Measurements from ENCODE around the gene PPP2R5A. TPM values are rescaled to one million over a fixed set of nuclear protein-coding genes. Genes with fewer than 3 reads are reported as not detected.

PPP2R5A gene
- total RNA-seq, 1 donor from 2014 or later, result 88.4 TPM

DNA sequence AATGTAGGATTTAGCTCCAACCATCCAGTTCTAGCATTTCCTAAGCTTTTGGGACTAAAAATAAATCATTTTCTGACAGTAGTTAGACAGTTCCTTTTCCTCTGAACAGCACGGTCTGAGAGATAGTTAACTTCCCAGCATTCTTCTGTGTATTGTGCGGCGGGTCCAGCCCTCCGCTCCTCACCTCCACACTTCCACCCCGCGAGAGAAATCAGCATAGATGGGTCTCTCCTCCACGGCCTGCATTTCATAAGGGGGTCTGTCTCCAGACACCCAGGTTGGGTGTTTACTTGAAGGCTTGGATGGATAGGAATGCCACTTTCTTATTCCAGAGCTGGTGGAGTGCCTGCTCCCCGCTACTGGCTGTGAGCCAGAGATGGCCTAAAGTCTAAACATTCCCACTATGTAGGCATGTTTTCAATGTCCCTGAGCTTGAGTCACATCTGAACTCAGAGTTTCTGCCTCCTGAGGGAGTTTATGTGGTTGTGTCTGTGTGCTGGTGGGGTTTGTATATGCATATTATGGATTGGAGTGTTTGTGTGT lies 38.0 kb upstream of the PPP2R5A start:
- H3K4me1 ChIP-seq, result no peaks in the 10 kb centered on the region
- ATAC-seq, result peak; percentile 13
- no peaks in the 10 kb centered on the region for H3K36me3 ChIP-seq
- H3K4me3 ChIP-seq, result no peak overlapping the region
- H3K27me3 ChIP-seq, result no peaks in the 10 kb centered on the region
- DNase-seq, result no peak
- intact Hi-C loops (cut with DNase I), result no loop called here
- no peak overlapping the region for H3K27ac ChIP-seq
- no peaks in the 10 kb centered on the region for H3K9me3 ChIP-seq
- TF ChIP-seq, protein P1, sequence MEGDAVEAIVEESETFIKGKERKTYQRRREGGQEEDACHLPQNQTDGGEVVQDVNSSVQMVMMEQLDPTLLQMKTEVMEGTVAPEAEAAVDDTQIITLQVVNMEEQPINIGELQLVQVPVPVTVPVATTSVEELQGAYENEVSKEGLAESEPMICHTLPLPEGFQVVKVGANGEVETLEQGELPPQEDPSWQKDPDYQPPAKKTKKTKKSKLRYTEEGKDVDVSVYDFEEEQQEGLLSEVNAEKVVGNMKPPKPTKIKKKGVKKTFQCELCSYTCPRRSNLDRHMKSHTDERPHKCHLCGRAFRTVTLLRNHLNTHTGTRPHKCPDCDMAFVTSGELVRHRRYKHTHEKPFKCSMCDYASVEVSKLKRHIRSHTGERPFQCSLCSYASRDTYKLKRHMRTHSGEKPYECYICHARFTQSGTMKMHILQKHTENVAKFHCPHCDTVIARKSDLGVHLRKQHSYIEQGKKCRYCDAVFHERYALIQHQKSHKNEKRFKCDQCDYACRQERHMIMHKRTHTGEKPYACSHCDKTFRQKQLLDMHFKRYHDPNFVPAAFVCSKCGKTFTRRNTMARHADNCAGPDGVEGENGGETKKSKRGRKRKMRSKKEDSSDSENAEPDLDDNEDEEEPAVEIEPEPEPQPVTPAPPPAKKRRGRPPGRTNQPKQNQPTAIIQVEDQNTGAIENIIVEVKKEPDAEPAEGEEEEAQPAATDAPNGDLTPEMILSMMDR (IDR thresholded peaks at IDR 0.05), result no peak

DNA sequence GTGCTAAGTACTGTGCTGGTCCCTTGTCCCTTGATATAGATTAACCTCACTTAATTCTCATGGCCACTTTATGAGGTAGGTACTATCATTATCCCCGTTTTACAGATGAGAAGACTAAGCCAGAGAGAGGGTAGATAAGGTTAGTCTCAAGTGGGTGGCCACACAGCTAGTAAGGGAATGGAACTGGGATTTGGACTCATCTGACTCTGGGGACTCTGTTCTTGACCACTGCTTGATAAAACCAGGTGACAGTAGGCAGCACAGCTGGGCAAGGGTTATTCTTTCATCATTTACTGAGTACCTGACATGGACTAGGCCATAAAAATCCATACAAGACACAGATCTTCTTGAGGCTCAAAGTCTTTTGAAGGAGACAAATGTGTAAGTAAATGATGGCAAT lies 37.2 kb upstream of the PPP2R5A start:
- intact Hi-C loops (cut with DNase I), result no loop called here
- H3K9me3 ChIP-seq, result no peaks in the 10 kb centered on the region
- DNase-seq, result no peak
- TF ChIP-seq, protein P1 (IDR thresholded peaks at IDR 0.05), result no peak
- H3K27me3 ChIP-seq, result no peaks in the 10 kb centered on the region
- no peak overlapping the region for H3K27ac ChIP-seq
- H3K4me1 ChIP-seq, result no peaks in the 10 kb centered on the region
- no peak for ATAC-seq
- no peak overlapping the region for H3K4me3 ChIP-seq
- no peaks in the 10 kb centered on the region for H3K36me3 ChIP-seq

DNA sequence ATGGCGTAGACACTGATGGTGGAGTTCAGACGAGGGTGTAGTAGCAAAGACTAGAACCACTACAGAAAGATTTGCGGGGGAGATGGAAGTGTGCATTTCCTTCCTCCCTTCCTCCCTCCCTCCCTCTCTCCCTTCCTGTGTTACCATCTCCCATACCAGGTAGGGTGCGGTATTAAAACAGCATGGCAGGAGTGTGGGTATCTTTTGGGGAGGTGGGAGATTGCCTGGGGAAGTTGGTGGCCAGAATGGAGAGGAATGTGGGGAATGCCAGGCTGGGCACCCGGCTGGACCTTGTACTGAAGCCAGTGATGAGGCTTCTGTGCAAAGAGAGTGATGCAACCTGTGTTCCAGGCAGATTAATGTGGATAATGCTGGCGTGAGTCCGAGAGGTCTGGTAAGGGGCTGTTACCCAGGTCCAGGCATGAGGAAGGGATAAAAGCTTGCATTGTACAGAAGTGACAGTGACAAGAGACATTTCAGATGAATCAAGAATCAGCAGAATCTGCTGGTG lies 30.3 kb upstream of the PPP2R5A start:
- Histone ChIP-seq H3K27ac (no peak overlapping the region), H3K4me3 (no peak overlapping the region), H3K9me3 (no peaks in the 10 kb centered on the region), H3K27me3 (no peaks in the 10 kb centered on the region), H3K36me3 (no peaks in the 10 kb centered on the region), H3K4me1 (peaks cover 17% of the 10 kb centered on the region)
- TF ChIP-seq, protein P1 (IDR thresholded peaks at IDR 0.05), result no peak
- intact Hi-C loops (cut with DNase I), result no loop called here
- ATAC-seq (no peak), DNase-seq (no peak)

DNA sequence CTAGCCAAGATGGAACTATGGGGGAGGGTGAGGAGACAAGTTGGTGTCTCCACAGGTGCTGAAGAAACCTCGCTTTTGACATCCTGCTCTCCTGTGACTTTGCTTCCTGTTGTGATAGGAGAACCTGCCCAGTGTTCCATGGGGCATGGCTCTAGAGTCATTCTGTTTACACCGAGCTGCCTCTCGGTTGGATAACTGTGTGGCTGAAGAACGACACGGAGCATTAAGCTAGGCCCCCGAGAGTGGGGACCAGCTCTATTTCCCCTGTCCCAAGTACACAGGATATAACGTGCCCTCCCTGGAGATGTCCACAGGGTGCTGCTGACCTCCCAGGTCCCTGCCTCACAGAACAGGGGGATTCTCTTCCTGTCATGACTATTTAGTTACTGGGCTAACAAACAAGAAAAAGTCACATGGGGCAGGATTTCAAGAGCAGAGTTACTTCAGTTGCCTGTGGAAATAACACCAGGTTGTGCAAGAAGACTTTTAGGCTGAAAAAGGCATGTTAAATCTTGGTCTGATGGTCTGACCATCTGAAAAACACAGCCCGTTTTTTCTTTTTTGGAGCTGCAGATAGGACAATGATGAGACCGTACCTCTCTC lies 29.4 kb upstream of the PPP2R5A start:
- Histone ChIP-seq H3K36me3 (no peaks in the 10 kb centered on the region), H3K9me3 (no peaks in the 10 kb centered on the region), H3K27me3 (no peaks in the 10 kb centered on the region), H3K4me3 (no peak overlapping the region), H3K4me1 (peaks cover 17% of the 10 kb centered on the region), H3K27ac (peak overlapping the region; percentile 66)
- intact Hi-C loops (cut with DNase I), result no loop called here
- TF ChIP-seq, protein P1 (IDR thresholded peaks at IDR 0.05), result no peak
- ATAC-seq (peak; percentile 68), DNase-seq (no peak)

DNA sequence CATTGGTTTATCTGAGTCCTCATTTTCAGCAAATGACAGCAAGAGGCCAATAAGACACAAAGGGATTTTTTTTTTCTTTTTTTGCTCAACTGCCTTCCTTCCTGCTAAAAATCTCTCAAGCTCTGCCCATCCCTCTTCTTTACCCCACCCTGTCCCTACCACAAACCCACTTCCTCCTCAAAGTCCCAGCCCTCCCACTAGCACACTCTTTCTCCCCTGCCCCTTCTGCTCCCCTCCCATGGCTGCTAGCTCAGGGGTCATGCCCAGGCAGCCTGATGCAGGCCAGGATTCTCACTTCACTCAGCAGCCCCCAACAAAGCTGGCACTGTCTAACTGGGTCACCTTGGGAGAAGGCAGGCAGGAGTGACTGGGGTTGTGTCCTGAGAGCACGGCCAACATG lies 28.8 kb upstream of the PPP2R5A start:
- TF ChIP-seq, protein P1 (IDR thresholded peaks at IDR 0.05), result no peak
- Histone ChIP-seq H3K36me3 (no peaks in the 10 kb centered on the region), H3K9me3 (no peaks in the 10 kb centered on the region), H3K27ac (peak overlapping the region; percentile 66), H3K4me3 (no peak overlapping the region), H3K27me3 (no peaks in the 10 kb centered on the region), H3K4me1 (peaks cover 17% of the 10 kb centered on the region)
- intact Hi-C loops (cut with DNase I), result no loop called here
- DNase-seq, result no peak
- ATAC-seq, result peak; percentile 88
